CD14-positive monocyte (primary cell): ENCODE results near the gene PLCH2. TPM values are rescaled to one million over a fixed set of nuclear protein-coding genes. Genes with fewer than 3 reads are reported as not detected.

Source experiments
- DNase-seq, 3 donors: peaks; one replicate each; pipeline ENCODE4 v3.0.0-alpha.2; 2011 to 2022
- H2AFZ ChIP-seq: 2 replicates; pipeline ENCODE4 v1.6.0; 2012; ENCODE audit warnings: mild to moderate bottlenecking, low read depth, low read length, inconsistent platforms; ENCODE audit not compliant: insufficient read depth, poor library complexity, severe bottlenecking
- H3K27ac ChIP-seq, 2 donors: 1 replicate in 1 of 2; 2 replicates in 1 of 2; pipeline ENCODE4 v1.5.1; 2012 to 2013; ENCODE audit warnings: low read length in 2 of 2, control low read depth in 1 of 2, inconsistent platforms in 1 of 2, low read depth in 1 of 2, mild to moderate bottlenecking in 1 of 2
- H3K27me3 ChIP-seq, 2 donors: one replicate each; pipeline versions ENCODE4 v1.6.0 to v1.6.1; 2011 to 2013; ENCODE audit warnings: low read length in 2 of 2; ENCODE audit not compliant: control insufficient read depth in 2 of 2, insufficient read depth in 2 of 2
- H3K36me3 ChIP-seq, 2 donors: replicated peaks in 1 of 2; 1 replicate in 1 of 2; 2 replicates in 1 of 2; pipeline versions ENCODE4 v1.5.1 to v1.6.1; 2012 to 2013; ENCODE audit warnings: low read length in 2 of 2, control low read depth in 1 of 2, inconsistent platforms in 1 of 2, mild to moderate bottlenecking in 1 of 2; ENCODE audit not compliant: insufficient read depth in 2 of 2, control insufficient read depth in 1 of 2
- H3K4me1 ChIP-seq, 2 donors: 1 replicate in 1 of 2; 2 replicates in 1 of 2; pipeline versions ENCODE4 v1.5.1 to v1.6.1; 2012 to 2013; ENCODE audit warnings: low read length in 2 of 2, control low read depth in 1 of 2, inconsistent platforms in 1 of 2, mild to moderate bottlenecking in 1 of 2, moderate library complexity in 1 of 2; ENCODE audit not compliant: insufficient read depth in 2 of 2, control insufficient read depth in 1 of 2
- H3K4me2 ChIP-seq: replicated peaks from 2 replicates; pipeline ENCODE3; 2012; ENCODE audit warnings: low read length, moderate library complexity, mild to moderate bottlenecking; ENCODE audit not compliant: poor library complexity, severe bottlenecking; ENCODE audit errors: extremely low read depth
- H3K4me3 ChIP-seq, 3 experiments: fragments of 200-600 bp in 1 of 3; sonication (generic) in 1 of 3; replicated peaks in 1 of 3; 1 replicate in 2 of 3; 2 replicates in 1 of 3; pipeline ENCODE4 v1.5.1; 2011 to 2013; ENCODE audit warnings: low read length in 3 of 3, mild to moderate bottlenecking in 3 of 3, control low read depth in 2 of 3, low read depth in 2 of 3, inconsistent platforms in 1 of 3, moderate library complexity in 1 of 3
- H3K79me2 ChIP-seq: 2 replicates; pipeline ENCODE4 v1.6.0; 2012; ENCODE audit warnings: mild to moderate bottlenecking, control low read depth, inconsistent platforms, low read length, moderate library complexity; ENCODE audit not compliant: insufficient read depth
- H3K9ac ChIP-seq: 2 replicates; pipeline ENCODE4 v1.6.0; 2017; ENCODE audit warnings: low read length, mild to moderate bottlenecking; ENCODE audit not compliant: insufficient read depth, poor library complexity, severe bottlenecking
- H3K9me3 ChIP-seq, 2 donors: replicated peaks in 1 of 2; 1 replicate in 1 of 2; 2 replicates in 1 of 2; pipeline versions ENCODE4 v1.5.1 to v1.6.1; 2012 to 2013; ENCODE audit warnings: low read length in 2 of 2, control low read depth in 1 of 2; ENCODE audit not compliant: control insufficient read depth in 1 of 2, insufficient read depth in 1 of 2
- H4K20me1 ChIP-seq: 2 replicates; pipeline ENCODE4 v1.6.0; 2012; ENCODE audit warnings: mild to moderate bottlenecking, low read length, control low read depth, moderate library complexity; ENCODE audit not compliant: insufficient read depth
- H3K27ac Mint-ChIP-seq, 7 donors: one replicate each; pipeline ENCODE4 v1.8.0; 2020; ENCODE audit warnings: mild to moderate bottlenecking in 7 of 7, mixed read lengths in 7 of 7, moderate library complexity in 6 of 7, inconsistent platforms in 2 of 7
- H3K27me3 Mint-ChIP-seq, 3 donors: one replicate each; pipeline ENCODE4 v1.8.0; 2021 to 2022; ENCODE audit warnings: low read depth in 3 of 3, mild to moderate bottlenecking in 3 of 3, mixed read lengths in 3 of 3, moderate library complexity in 3 of 3, inconsistent platforms in 1 of 3
- H3K36me3 Mint-ChIP-seq, 2 donors: one replicate each; pipeline ENCODE4 v1.8.0; 2020; ENCODE audit warnings: mixed read lengths in 2 of 2, inconsistent platforms in 1 of 2, mild to moderate bottlenecking in 1 of 2
- H3K4me1 Mint-ChIP-seq: one replicate; pipeline ENCODE4 v1.8.0; 2020; ENCODE audit warnings: mild to moderate bottlenecking, mixed read lengths
- H3K4me3 Mint-ChIP-seq, 2 donors: one replicate each; pipeline ENCODE4 v1.8.0; 2020; ENCODE audit warnings: mild to moderate bottlenecking in 2 of 2, mixed read lengths in 2 of 2, moderate library complexity in 1 of 2
- H3K9me3 Mint-ChIP-seq, 7 donors: one replicate each; pipeline ENCODE4 v1.8.0; 2020 to 2022; ENCODE audit warnings: mixed read lengths in 7 of 7, mild to moderate bottlenecking in 6 of 7, moderate library complexity in 6 of 7, inconsistent platforms in 2 of 7
- WGBS: methylation state at CpG from one replicate; pipeline ENCODE4 v1.1.5; 2013; ENCODE audit warnings: missing lambda C conversion rate; ENCODE audit not compliant: insufficient coverage; 5-methylcytosine and 5-hydroxymethylcytosine counted together
- intact Hi-C, 2 donors: fragments of 100-400 bp; cut with micrococcal nuclease; formaldehyde crosslinking; loops; one replicate each; pipeline versions ENCODE4 v1.15.0 to v1.15.1; 2023
- polyA plus RNA-seq, 3 donors: library from polyadenylated mRNA; depleted of rRNA in 1 of 3; unstranded in 2 of 3; stranded (reverse) in 1 of 3; fragments of 300-500 nt in 2 of 3; fragments of >200 nt in 1 of 3; fragmentation: Illumina TruSeq in 2 of 3; gene quantifications; 1 replicate in 2 of 3; 2 replicates in 1 of 3; pipeline ENCODE4 v1.2.3, GENCODE V29; 2012 to 2021
- TF ChIP-seq, protein P1 (sequence below): fragments of 200-600 bp; IDR thresholded peaks from one replicate; pipeline ENCODE4 v1.8.0; 2022; ENCODE audit warnings: antibody characterized with exemption, mild to moderate bottlenecking

PLCH2 gene
- polyA plus RNA-seq, 3 donors, result 1.2 TPM; not detected in 2

DNA sequence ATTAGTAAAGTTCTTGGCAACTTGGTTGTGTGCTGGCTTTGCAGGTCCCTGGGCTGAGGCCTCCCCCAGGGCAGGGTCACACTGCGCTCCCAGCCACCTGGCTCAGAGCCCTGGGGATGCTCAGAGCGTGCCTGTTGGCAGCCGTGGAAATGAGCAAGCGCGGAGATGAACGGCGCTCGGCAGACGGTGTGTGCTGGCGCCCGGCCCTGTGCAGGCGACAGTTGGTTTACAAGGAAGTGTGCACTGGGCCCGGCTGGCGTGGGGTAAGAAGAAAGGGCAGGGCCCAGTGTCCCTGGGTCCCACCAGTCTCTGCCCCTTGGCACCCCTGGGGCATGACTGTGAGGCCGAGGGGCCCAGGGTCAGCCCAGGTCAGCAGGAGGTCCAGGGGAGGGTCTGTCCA, 38.1 kb upstream of the PLCH2 start:
- Histone ChIP-seq H3K9me3 (no peaks in the 10 kb centered on the region), H3K27ac (no peak overlapping the region), H3K4me1 (no peaks in the 10 kb centered on the region), H3K4me3 (no peak overlapping the region), H3K4me2 (no peak overlapping the region), H3K9ac (no peak overlapping the region), H2AFZ (no peak overlapping the region), H4K20me1 (no peaks in the 10 kb centered on the region), H3K27me3 (peaks cover 0 to 8% of the 10 kb centered on the region in 2 donors), H3K79me2 (no peaks in the 10 kb centered on the region), H3K36me3 (no peaks in the 10 kb centered on the region)
- TF ChIP-seq, protein P1, sequence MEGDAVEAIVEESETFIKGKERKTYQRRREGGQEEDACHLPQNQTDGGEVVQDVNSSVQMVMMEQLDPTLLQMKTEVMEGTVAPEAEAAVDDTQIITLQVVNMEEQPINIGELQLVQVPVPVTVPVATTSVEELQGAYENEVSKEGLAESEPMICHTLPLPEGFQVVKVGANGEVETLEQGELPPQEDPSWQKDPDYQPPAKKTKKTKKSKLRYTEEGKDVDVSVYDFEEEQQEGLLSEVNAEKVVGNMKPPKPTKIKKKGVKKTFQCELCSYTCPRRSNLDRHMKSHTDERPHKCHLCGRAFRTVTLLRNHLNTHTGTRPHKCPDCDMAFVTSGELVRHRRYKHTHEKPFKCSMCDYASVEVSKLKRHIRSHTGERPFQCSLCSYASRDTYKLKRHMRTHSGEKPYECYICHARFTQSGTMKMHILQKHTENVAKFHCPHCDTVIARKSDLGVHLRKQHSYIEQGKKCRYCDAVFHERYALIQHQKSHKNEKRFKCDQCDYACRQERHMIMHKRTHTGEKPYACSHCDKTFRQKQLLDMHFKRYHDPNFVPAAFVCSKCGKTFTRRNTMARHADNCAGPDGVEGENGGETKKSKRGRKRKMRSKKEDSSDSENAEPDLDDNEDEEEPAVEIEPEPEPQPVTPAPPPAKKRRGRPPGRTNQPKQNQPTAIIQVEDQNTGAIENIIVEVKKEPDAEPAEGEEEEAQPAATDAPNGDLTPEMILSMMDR, result no peak
- WGBS, result 32% methylated on average over 15 of the region's 15 CpGs
- Mint-ChIP-seq H3K9me3 (peaks cover 0 to 3% (median 0%) of the 10 kb centered on the region in 7 donors), H3K36me3 (no peaks in the 10 kb centered on the region), H3K27me3 (peaks cover 13 to 30% (median 17%) of the 10 kb centered on the region in 3 donors), H3K4me3 (no peak overlapping the region), H3K4me1 (no peaks in the 10 kb centered on the region), H3K27ac (no peak overlapping the region)
- intact Hi-C loops, result no loop called here
- no peak for DNase-seq

DNA sequence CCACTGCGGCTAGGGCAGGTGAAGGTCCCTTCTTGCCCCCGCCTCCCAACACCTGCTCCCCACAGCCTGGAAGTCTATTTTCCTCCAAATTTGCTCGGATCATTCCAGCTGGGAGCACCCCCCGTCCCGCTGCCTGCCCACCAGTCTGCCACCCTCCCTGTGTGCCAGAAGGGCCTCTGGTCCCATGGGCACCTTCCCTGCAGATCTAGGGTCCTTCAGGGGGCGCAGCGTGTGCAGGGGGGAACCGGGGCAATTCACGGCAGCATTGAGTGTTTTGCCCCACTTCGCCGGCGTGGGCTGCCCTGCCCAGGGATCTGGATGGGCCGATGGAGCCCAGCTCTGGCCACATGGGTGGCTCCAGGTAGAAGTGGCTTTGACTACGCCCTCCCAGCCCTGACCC, 37.4 kb upstream of the PLCH2 start:
- intact Hi-C loops, result no loop called here
- Mint-ChIP-seq H3K27me3 (peaks cover 12 to 33% (median 18%) of the 10 kb centered on the region in 3 donors), H3K9me3 (peaks cover 0 to 3% (median 0%) of the 10 kb centered on the region in 7 donors), H3K36me3 (no peaks in the 10 kb centered on the region), H3K27ac (no peak overlapping the region), H3K4me1 (no peaks in the 10 kb centered on the region), H3K4me3 (no peak overlapping the region)
- H3K9me3 ChIP-seq, result no peaks in the 10 kb centered on the region
- no peak overlapping the region for H3K4me3 ChIP-seq
- H3K4me2 ChIP-seq, result no peak overlapping the region
- H3K4me1 ChIP-seq, result no peaks in the 10 kb centered on the region
- no peak for DNase-seq
- TF ChIP-seq, protein P1, result no peak
- H4K20me1 ChIP-seq, result no peaks in the 10 kb centered on the region
- H3K27me3 ChIP-seq, result peaks cover 0 to 11% of the 10 kb centered on the region in 2 donors
- H3K36me3 ChIP-seq, result no peaks in the 10 kb centered on the region
- H3K79me2 ChIP-seq, result no peaks in the 10 kb centered on the region
- H3K27ac ChIP-seq, result no peak overlapping the region
- 89% methylated on average over 10 of the region's 14 CpGs for WGBS
- H2AFZ ChIP-seq, result no peak overlapping the region
- H3K9ac ChIP-seq, result no peak overlapping the region
